HepG2 (cell line): Measurements from ENCODE around the gene CAMK4.
A peak's percentile ranks its signal among the peaks of the same experiment; 100 is the strongest.

ENCODE experiments used
- CTCF ChIP-seq: sonication (generic); formaldehyde crosslinking; IDR thresholded peaks from 2 replicates; pipeline ENCODE4 v1.5.0; 2020; ENCODE audit warnings: mild to moderate bottlenecking, missing genetic modification reagents, moderate library complexity
- GABPA ChIP-seq, 2 experiments: IDR thresholded peaks; 2 replicates each; pipeline ENCODE4 v1.6.1; 2011 to 2016; ENCODE audit warnings: low read depth in 2 of 2, low read length in 1 of 2, missing biosample characterization in 1 of 2, missing genetic modification characterization in 1 of 2
- MAFK ChIP-seq, 2 experiments: IDR thresholded peaks in 1 of 2; conservative IDR thresholded peaks in 1 of 2; 2 replicates each; pipeline ENCODE4 v1.6.1; 2011; ENCODE audit warnings: improper control_type of control experiment in 2 of 2, low read length in 2 of 2
- ZMYM2 ChIP-seq: sonication (generic); formaldehyde crosslinking; IDR thresholded peaks from 2 replicates; pipeline ENCODE4 v1.8.0; 2022; ENCODE audit warnings: mild to moderate bottlenecking, missing genetic modification reagents
- ZNF280D ChIP-seq: sonication (generic); formaldehyde crosslinking; IDR thresholded peaks from 2 replicates; pipeline ENCODE4 v1.5.1; 2020; ENCODE audit warnings: mild to moderate bottlenecking, missing genetic modification reagents
- ZNF383 ChIP-seq: sonication (generic); formaldehyde crosslinking; IDR thresholded peaks from 2 replicates; pipeline ENCODE4 v1.4.0; 2020; ENCODE audit warnings: missing genetic modification reagents, mild to moderate bottlenecking, borderline replicate concordance
- ZNF557 ChIP-seq: sonication (generic); formaldehyde crosslinking; IDR thresholded peaks from 2 replicates; pipeline ENCODE4 v1.4.0; 2020; ENCODE audit warnings: missing genetic modification reagents
- ZNF567 ChIP-seq: sonication (generic); formaldehyde crosslinking; IDR thresholded peaks from 2 replicates; pipeline ENCODE4 v1.8.1; 2023; ENCODE audit warnings: mild to moderate bottlenecking, missing genetic modification reagents, borderline replicate concordance

GRCh38 chr5:111278858-111279504 lies 54.8 kb downstream of the CAMK4 start:
- no peak for TF ChIP-seq ZNF557 (CRISPR knock-in tag)
- no peak for TF ChIP-seq ZNF383 (CRISPR knock-in tag)
- TF ChIP-seq GABPA (IDR thresholded peaks at IDR 0.05; ENCODE audit: low read depth, low read length), result no peak
- TF ChIP-seq GABPA (CRISPR knock-in tag; IDR thresholded peaks at IDR 0.05; ENCODE audit: low read depth), result no peak
- TF ChIP-seq ZNF567 (CRISPR knock-in tag), result no peak
- no peak for TF ChIP-seq MAFK (conservative IDR thresholded peaks at IDR 0.05 in 1 of 2, IDR thresholded peaks at IDR 0.05 in 1 of 2; ENCODE audit: low read length in 2 of 2)
- TF ChIP-seq ZMYM2, result no peak
- peak; percentile 77 for TF ChIP-seq CTCF (CRISPR knock-in tag)
- TF ChIP-seq ZNF280D (CRISPR knock-in tag), result no peak
